A673 (cell line): Measurements from ENCODE around the gene SAXO1. TPM values are rescaled to one million over a fixed set of nuclear protein-coding genes. Genes with fewer than 3 reads are reported as not detected.

Experiments used
- BruUV-seq: library from RNA; stranded (reverse); fragments of 400-500 nt; replicated peaks from 2 replicates; lab custom pipeline; 2021; lab: Mats Ljungman, UMichigan
- CTCF ChIA-PET: fragments of 300-600 bp; sonication (Branson Sonifier 250); formaldehyde crosslinking; loops from one replicate; lab custom pipeline; 2022; ENCODE audit warnings: antibody characterized with exemption; lab: Charles Lee
- POLR2A ChIA-PET: fragments of 300-600 bp; sonication (Branson Sonifier 250); formaldehyde crosslinking; loops from one replicate; lab custom pipeline; 2022; ENCODE audit warnings: antibody characterized with exemption; ENCODE audit not compliant: low non-redundant PET; lab: Charles Lee
- DNase-seq: peaks from one replicate; pipeline ENCODE4 v3.0.0-alpha.2; 2015; ENCODE audit warnings: low spot score
- H3K27ac ChIP-seq: fragments of 200-600 bp; sonication (generic); 2 replicates; pipeline ENCODE4 v1.5.1; 2016; ENCODE audit warnings: mixed run types, low read depth, mild to moderate bottlenecking, mixed read lengths, antibody characterized with exemption, low read length; ENCODE audit not compliant: poor library complexity, severe bottlenecking
- H3K27me3 ChIP-seq: fragments of 200-600 bp; sonication (generic); replicated peaks from 2 replicates; pipeline ENCODE4 v1.6.1; 2017; ENCODE audit warnings: mixed run types, low read depth, mild to moderate bottlenecking, mixed read lengths, antibody characterized with exemption, low read length; ENCODE audit not compliant: insufficient read depth, poor library complexity
- H3K36me3 ChIP-seq: fragments of 200-600 bp; sonication (generic); 2 replicates; pipeline ENCODE4 v1.6.1; 2016; ENCODE audit warnings: mixed run types, mild to moderate bottlenecking, mixed read lengths, antibody characterized with exemption, low read length; ENCODE audit not compliant: insufficient read depth, poor library complexity, severe bottlenecking
- H3K4me1 ChIP-seq: fragments of 200-600 bp; sonication (generic); 2 replicates; pipeline ENCODE4 v1.6.1; 2017; ENCODE audit warnings: mixed run types, mild to moderate bottlenecking, mixed read lengths, antibody characterized with exemption, low read length; ENCODE audit not compliant: insufficient read depth, poor library complexity, severe bottlenecking
- H3K4me3 ChIP-seq: fragments of 200-600 bp; sonication (generic); 2 replicates; pipeline ENCODE4 v1.5.1; 2016; ENCODE audit warnings: low read depth, mixed run types, mild to moderate bottlenecking, mixed read lengths, low read length; ENCODE audit not compliant: poor library complexity, severe bottlenecking
- H3K9me3 ChIP-seq: fragments of 200-600 bp; sonication (generic); 2 replicates; pipeline ENCODE4 v1.6.1; 2016; ENCODE audit warnings: mixed run types, low read depth, mild to moderate bottlenecking, mixed read lengths, antibody characterized with exemption, low read length; ENCODE audit not compliant: poor library complexity, severe bottlenecking
- CTCF ChIP-seq: fragments of 300-800, 200-600 bp; sonication (generic); conservative IDR thresholded peaks from 2 replicates; pipeline ENCODE4 v1.5.1; 2017; ENCODE audit warnings: low read depth, mild to moderate bottlenecking, antibody characterized with exemption, low read length, moderate library complexity, mixed read lengths
- EZH2 ChIP-seq: fragments of 200-600 bp; sonication (generic); IDR thresholded peaks from 2 replicates; pipeline ENCODE4 v1.6.1; 2017; ENCODE audit warnings: borderline replicate concordance, low read depth, mild to moderate bottlenecking, mixed read lengths, antibody characterized with exemption, low read length; ENCODE audit not compliant: poor library complexity, severe bottlenecking
- intact Hi-C: fragments of 100-400 bp; cut with micrococcal nuclease; formaldehyde crosslinking; loops from one replicate; pipeline ENCODE4 v1.10.0; 2022; ENCODE audit not compliant: unreplicated experiment
- total RNA-seq: library from RNA; stranded (reverse); gene quantifications from 2 replicates; pipeline ENCODE4 v1.2.3, GENCODE V29; 2021

SAXO1 gene
- total RNA-seq, 1 experiment from 2014 or later, result not detected

GRCh38 chr9:18972675-18973074, 60.3 kb downstream of the SAXO1 start:
- intact Hi-C loops, result no loop called here
- ChIA-PET POLR2A (no interaction called here), CTCF (no interaction called here)
- H3K27me3 ChIP-seq, result no peaks in the 10 kb centered on the region
- no peak overlapping the region for H3K4me3 ChIP-seq
- TF ChIP-seq CTCF (no peak), EZH2 (no peak)
- H3K36me3 ChIP-seq, result no peaks in the 10 kb centered on the region
- H3K9me3 ChIP-seq, result no peaks in the 10 kb centered on the region
- no peaks in the 10 kb centered on the region for H3K4me1 ChIP-seq
- no peak overlapping the region for H3K27ac ChIP-seq
- DNase-seq, result no peak
- BruUV-seq, result no TSS peak

- no TSS peak for BruUV-seq
- Histone ChIP-seq H3K36me3 (no peaks in the 10 kb centered on the region), H3K27ac (no peak overlapping the region), H3K27me3 (no peaks in the 10 kb centered on the region), H3K4me3 (no peak overlapping the region), H3K9me3 (no peaks in the 10 kb centered on the region), H3K4me1 (no peaks in the 10 kb centered on the region)
- no peak for DNase-seq
- intact Hi-C loops, result no loop called here
- no peak for TF ChIP-seq EZH2
- TF ChIP-seq CTCF, result no peak
- CTCF ChIA-PET, result no interaction called here
- POLR2A ChIA-PET, result no interaction called here
These were observed 61.1 kb downstream of the SAXO1 start for GRCh38 chr9:18971909-18972308.

- intact Hi-C loops, result no loop called here
- Histone ChIP-seq H3K36me3 (no peaks in the 10 kb centered on the region), H3K27ac (no peak overlapping the region), H3K4me1 (no peaks in the 10 kb centered on the region), H3K27me3 (no peaks in the 10 kb centered on the region), H3K4me3 (no peak overlapping the region), H3K9me3 (no peaks in the 10 kb centered on the region)
- POLR2A ChIA-PET, result no interaction called here
- no peak for DNase-seq
- CTCF ChIA-PET, result no interaction called here
- BruUV-seq, result no TSS peak
- no peak for TF ChIP-seq CTCF
- TF ChIP-seq EZH2, result no peak
These were observed 61.6 kb downstream of the SAXO1 start for GRCh38 chr9:18971404-18971803.
